Activated T-helper 2 cell treated with anti-CD3 and anti-CD28 coated beads, Interferon-gamma antibody, Interleukin-2, Interleukin-4, amounts not matched to agents 10 μg/mL and 5 μg/mL and 100 μg/mL, durations not matched to agents 14 hours and 24 hours and 36 hours (primary cell): ENCODE measurements around the gene MCTP2. TPM values are rescaled to one million over a fixed set of nuclear protein-coding genes. Genes with fewer than 3 reads are reported as not detected.

Experiments
- DNase-seq: peaks from one replicate; pipeline ENCODE4 v3.0.0; 2021; ENCODE audit warnings: low spot score
- H3K27ac Mint-ChIP-seq: one replicate; pipeline ENCODE4 v1.8.0; 2021; ENCODE audit warnings: mixed read lengths
- H3K27me3 Mint-ChIP-seq: one replicate; pipeline ENCODE4 v1.8.0; 2021; ENCODE audit warnings: low read depth, mixed read lengths
- H3K36me3 Mint-ChIP-seq: one replicate; pipeline ENCODE4 v1.8.0; 2021; ENCODE audit warnings: low read depth, mixed read lengths
- H3K4me1 Mint-ChIP-seq: one replicate; pipeline ENCODE4 v1.8.0; 2021; ENCODE audit warnings: low read depth, mixed read lengths
- H3K4me3 Mint-ChIP-seq: one replicate; pipeline ENCODE4 v1.8.0; 2021; ENCODE audit warnings: low read depth, mild to moderate bottlenecking, moderate library complexity, mixed read lengths
- H3K9me3 Mint-ChIP-seq: one replicate; pipeline ENCODE4 v1.8.0; 2021; ENCODE audit warnings: mixed read lengths
- intact Hi-C: fragments of 100-400 bp; cut with micrococcal nuclease; formaldehyde crosslinking; loops from one replicate; pipeline ENCODE4 v1.15.1; 2023
- total RNA-seq: library from RNA; stranded (reverse); gene quantifications from 2 replicates; pipeline ENCODE4 v1.2.3, GENCODE V29; 2022

The MCTP2 gene
- total RNA-seq, 1 donor from 2014 or later = 91.5 TPM

GRCh38 chr15:94442480-94442879 is 211.1 kb downstream of the MCTP2 start:
- peak overlapping the region; percentile 8 for H3K27ac Mint-ChIP-seq
- H3K36me3 Mint-ChIP-seq = peaks cover 48% of the 10 kb centered on the region
- no peak for DNase-seq
- no peaks in the 10 kb centered on the region for H3K27me3 Mint-ChIP-seq
- H3K9me3 Mint-ChIP-seq = no peaks in the 10 kb centered on the region
- no peak overlapping the region for H3K4me3 Mint-ChIP-seq
- H3K4me1 Mint-ChIP-seq = no peaks in the 10 kb centered on the region
- intact Hi-C loops = no loop called here

GRCh38 chr15:94443186-94443585 is 211.8 kb downstream of the MCTP2 start:
- no peaks in the 10 kb centered on the region for H3K27me3 Mint-ChIP-seq
- intact Hi-C loops = no loop called here
- H3K4me3 Mint-ChIP-seq = no peak overlapping the region
- H3K36me3 Mint-ChIP-seq = peaks cover 48% of the 10 kb centered on the region
- no peaks in the 10 kb centered on the region for H3K4me1 Mint-ChIP-seq
- no peak overlapping the region for H3K27ac Mint-ChIP-seq
- no peak for DNase-seq
- H3K9me3 Mint-ChIP-seq = no peaks in the 10 kb centered on the region

GRCh38 chr15:94445566-94446160 is 214.3 kb downstream of the MCTP2 start:
- no peak for DNase-seq
- no peaks in the 10 kb centered on the region for H3K9me3 Mint-ChIP-seq
- H3K4me1 Mint-ChIP-seq = no peaks in the 10 kb centered on the region
- intact Hi-C loops = no loop called here
- no peaks in the 10 kb centered on the region for H3K27me3 Mint-ChIP-seq
- no peak overlapping the region for H3K27ac Mint-ChIP-seq
- no peak overlapping the region for H3K4me3 Mint-ChIP-seq
- peaks cover 46% of the 10 kb centered on the region for H3K36me3 Mint-ChIP-seq

DNA sequence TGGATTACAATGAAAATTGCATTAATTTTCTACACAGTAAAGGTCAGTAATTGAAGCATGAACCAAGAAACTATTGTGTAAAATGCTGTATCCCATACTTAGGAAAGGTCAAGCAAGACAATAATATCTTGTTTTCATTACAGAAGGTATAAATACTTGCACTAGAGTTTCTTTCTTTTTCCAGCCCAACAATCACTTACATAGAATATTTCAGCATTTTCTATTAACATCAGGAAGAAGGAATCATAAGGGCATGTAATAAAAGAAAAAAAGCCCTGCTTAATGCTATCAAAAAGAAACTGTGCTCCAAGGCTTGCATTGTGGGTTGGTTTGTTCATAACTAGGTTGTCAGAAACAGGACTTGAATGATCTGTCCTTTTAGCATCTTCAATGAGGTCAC is 215.1 kb downstream of the MCTP2 start:
- Mint-ChIP-seq H3K9me3 (no peaks in the 10 kb centered on the region), H3K27me3 (no peaks in the 10 kb centered on the region), H3K4me3 (no peak overlapping the region), H3K4me1 (no peaks in the 10 kb centered on the region), H3K27ac (no peak overlapping the region), H3K36me3 (peaks cover 43% of the 10 kb centered on the region)
- intact Hi-C loops = no loop called here
- DNase-seq = no peak

- H3K27ac Mint-ChIP-seq = no peak overlapping the region
- H3K4me3 Mint-ChIP-seq = no peak overlapping the region
- H3K9me3 Mint-ChIP-seq = no peaks in the 10 kb centered on the region
- no peaks in the 10 kb centered on the region for H3K4me1 Mint-ChIP-seq
- DNase-seq = no peak
- intact Hi-C loops = no loop called here
- H3K27me3 Mint-ChIP-seq = no peaks in the 10 kb centered on the region
- peaks cover 18% of the 10 kb centered on the region for H3K36me3 Mint-ChIP-seq
These were observed 220.1 kb downstream of the MCTP2 start for GRCh38 chr15:94451466-94451865.

GRCh38 chr15:94453227-94453988 is 222.0 kb downstream of the MCTP2 start:
- no peaks in the 10 kb centered on the region for H3K9me3 Mint-ChIP-seq
- no peak for DNase-seq
- H3K27ac Mint-ChIP-seq = no peak overlapping the region
- H3K4me1 Mint-ChIP-seq = no peaks in the 10 kb centered on the region
- peaks cover 28% of the 10 kb centered on the region for H3K36me3 Mint-ChIP-seq
- intact Hi-C loops = no loop called here
- no peaks in the 10 kb centered on the region for H3K27me3 Mint-ChIP-seq
- no peak overlapping the region for H3K4me3 Mint-ChIP-seq

- no peak for DNase-seq
- intact Hi-C loops = no loop called here
These were observed 223.9 kb downstream of the MCTP2 start for GRCh38 chr15:94455297-94455696.

DNA sequence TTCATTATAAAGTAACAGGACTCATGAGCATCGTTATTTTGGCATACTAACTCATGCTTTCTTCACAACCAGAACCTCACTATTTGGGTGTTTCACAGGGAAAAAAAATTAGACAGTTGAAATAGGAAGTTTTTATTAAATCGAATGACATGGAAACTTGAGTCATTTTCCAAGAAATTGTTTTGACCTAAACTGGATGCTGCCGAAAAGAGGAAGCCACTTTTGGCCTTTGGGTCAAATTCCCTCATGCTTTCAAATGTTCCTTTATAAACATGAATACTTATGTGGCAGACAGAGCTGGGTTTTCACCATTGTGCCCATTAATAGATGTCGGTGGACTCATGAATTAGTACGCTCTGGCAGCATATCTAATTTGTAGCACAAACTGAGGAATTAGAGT is 224.9 kb downstream of the MCTP2 start:
- H3K36me3 Mint-ChIP-seq = peaks cover 37% of the 10 kb centered on the region
- intact Hi-C loops = no loop called here
- DNase-seq = no peak
- H3K27ac Mint-ChIP-seq = no peak overlapping the region
- no peaks in the 10 kb centered on the region for H3K27me3 Mint-ChIP-seq
- H3K9me3 Mint-ChIP-seq = no peaks in the 10 kb centered on the region
- H3K4me3 Mint-ChIP-seq = no peak overlapping the region
- H3K4me1 Mint-ChIP-seq = no peaks in the 10 kb centered on the region

More at GRCh38 chr15:94455297-94455696, 223.9 kb downstream of the MCTP2 start:
- Mint-ChIP-seq H3K9me3 (no peaks in the 10 kb centered on the region), H3K4me3 (no peak overlapping the region), H3K4me1 (no peaks in the 10 kb centered on the region), H3K36me3 (peaks cover 35% of the 10 kb centered on the region), H3K27me3 (no peaks in the 10 kb centered on the region), H3K27ac (no peak overlapping the region)

DNA sequence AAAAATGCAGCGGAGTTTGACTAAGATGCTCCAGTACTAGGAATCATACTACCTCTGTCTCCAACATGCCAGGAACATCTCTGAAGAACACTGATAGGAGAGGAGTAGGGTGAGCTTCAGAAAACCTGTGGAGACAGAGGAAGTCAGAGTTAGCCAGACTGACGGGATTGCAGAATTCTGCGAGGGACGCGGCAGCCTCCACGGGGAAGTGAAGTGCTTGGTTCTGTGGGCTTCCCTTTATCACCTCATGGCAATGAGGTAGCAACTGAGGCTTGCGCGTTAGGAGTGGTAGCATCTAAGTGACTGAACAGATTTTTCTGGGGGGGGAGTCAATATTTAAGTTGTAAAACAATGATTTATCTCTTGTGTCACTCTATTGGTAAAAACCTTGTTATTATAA is 226.3 kb downstream of the MCTP2 start:
- H3K27ac Mint-ChIP-seq = no peak overlapping the region
- H3K4me3 Mint-ChIP-seq = no peak overlapping the region
- no peaks in the 10 kb centered on the region for H3K4me1 Mint-ChIP-seq
- no peak for DNase-seq
- H3K9me3 Mint-ChIP-seq = no peaks in the 10 kb centered on the region
- peaks cover 38% of the 10 kb centered on the region for H3K36me3 Mint-ChIP-seq
- intact Hi-C loops = no loop called here
- H3K27me3 Mint-ChIP-seq = no peaks in the 10 kb centered on the region

GRCh38 chr15:94460624-94461023 is 229.3 kb downstream of the MCTP2 start:
- Mint-ChIP-seq H3K4me1 (no peaks in the 10 kb centered on the region), H3K9me3 (no peaks in the 10 kb centered on the region), H3K27me3 (no peaks in the 10 kb centered on the region), H3K36me3 (peaks cover 32% of the 10 kb centered on the region), H3K27ac (no peak overlapping the region), H3K4me3 (no peak overlapping the region)
- DNase-seq = no peak
- intact Hi-C loops = no loop called here

- no peaks in the 10 kb centered on the region for H3K9me3 Mint-ChIP-seq
- DNase-seq = no peak
- no peaks in the 10 kb centered on the region for H3K27me3 Mint-ChIP-seq
- H3K36me3 Mint-ChIP-seq = peaks cover 28% of the 10 kb centered on the region
- no peak overlapping the region for H3K27ac Mint-ChIP-seq
- intact Hi-C loops = no loop called here
- no peak overlapping the region for H3K4me3 Mint-ChIP-seq
- no peaks in the 10 kb centered on the region for H3K4me1 Mint-ChIP-seq
These were observed 235.7 kb downstream of the MCTP2 start for GRCh38 chr15:94467034-94467433.

GRCh38 chr15:94470492-94470891 is 239.1 kb downstream of the MCTP2 start:
- H3K27ac Mint-ChIP-seq = no peak overlapping the region
- no peak overlapping the region for H3K4me3 Mint-ChIP-seq
- no peaks in the 10 kb centered on the region for H3K9me3 Mint-ChIP-seq
- peaks cover 51% of the 10 kb centered on the region for H3K36me3 Mint-ChIP-seq
- no peaks in the 10 kb centered on the region for H3K4me1 Mint-ChIP-seq
- H3K27me3 Mint-ChIP-seq = no peaks in the 10 kb centered on the region
- intact Hi-C loops = no loop called here
- DNase-seq = no peak

- no peak overlapping the region for H3K27ac Mint-ChIP-seq
- no peaks in the 10 kb centered on the region for H3K4me1 Mint-ChIP-seq
- H3K36me3 Mint-ChIP-seq = peaks cover 70% of the 10 kb centered on the region
- H3K27me3 Mint-ChIP-seq = no peaks in the 10 kb centered on the region
- no peaks in the 10 kb centered on the region for H3K9me3 Mint-ChIP-seq
- no peak for DNase-seq
- no peak overlapping the region for H3K4me3 Mint-ChIP-seq
- intact Hi-C loops = no loop called here
These were observed 245.3 kb downstream of the MCTP2 start for GRCh38 chr15:94476686-94477085.
